Fibroblast of pulmonary artery (primary cell): Measurements from ENCODE around the gene PI4K2B.
"Not testable (repeated sequence)": the region's sequence is repeated elsewhere in the genome, so short reads cannot be mapped to it uniquely, and the experiment has no call there.

Experiments used
- DNase-seq: peaks from one replicate; pipeline ENCODE4 v3.0.0-alpha.2; 2010; ENCODE audit warnings: low read depth
- H3K4me3 ChIP-seq: replicated peaks from 2 replicates; pipeline ENCODE4 v1.5.1; 2011; ENCODE audit warnings: low read depth, mild to moderate bottlenecking, control low read depth, low read length, moderate library complexity
- TF ChIP-seq, protein P1 (sequence below): IDR thresholded peaks from 2 replicates; pipeline ENCODE4 v1.5.1; 2011; ENCODE audit warnings: mild to moderate bottlenecking, control low read depth, low read length, inconsistent platforms; ENCODE audit errors: missing control alignments

Gene PI4K2B

DNA sequence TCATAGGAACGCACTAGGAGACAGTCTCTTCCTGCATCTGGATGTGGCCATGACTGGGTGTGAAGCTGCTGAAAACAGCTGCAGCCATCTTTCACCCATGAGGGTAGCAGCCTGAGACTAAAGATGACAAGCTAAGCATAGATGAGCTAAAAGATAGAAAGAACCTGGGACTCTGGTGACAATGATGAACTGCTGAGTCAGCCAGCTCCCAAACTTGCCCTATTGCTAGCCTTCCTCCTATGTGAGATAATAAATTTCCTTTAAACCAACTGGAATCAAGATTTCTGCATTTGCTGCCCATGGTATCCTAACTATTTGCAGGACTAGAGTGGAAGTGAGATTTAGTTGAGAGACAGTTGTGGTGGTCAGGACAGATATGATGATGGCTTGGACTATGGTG is 21.0 kb upstream of the PI4K2B start:
- H3K4me3 ChIP-seq = no peak overlapping the region
- TF ChIP-seq, protein P1, sequence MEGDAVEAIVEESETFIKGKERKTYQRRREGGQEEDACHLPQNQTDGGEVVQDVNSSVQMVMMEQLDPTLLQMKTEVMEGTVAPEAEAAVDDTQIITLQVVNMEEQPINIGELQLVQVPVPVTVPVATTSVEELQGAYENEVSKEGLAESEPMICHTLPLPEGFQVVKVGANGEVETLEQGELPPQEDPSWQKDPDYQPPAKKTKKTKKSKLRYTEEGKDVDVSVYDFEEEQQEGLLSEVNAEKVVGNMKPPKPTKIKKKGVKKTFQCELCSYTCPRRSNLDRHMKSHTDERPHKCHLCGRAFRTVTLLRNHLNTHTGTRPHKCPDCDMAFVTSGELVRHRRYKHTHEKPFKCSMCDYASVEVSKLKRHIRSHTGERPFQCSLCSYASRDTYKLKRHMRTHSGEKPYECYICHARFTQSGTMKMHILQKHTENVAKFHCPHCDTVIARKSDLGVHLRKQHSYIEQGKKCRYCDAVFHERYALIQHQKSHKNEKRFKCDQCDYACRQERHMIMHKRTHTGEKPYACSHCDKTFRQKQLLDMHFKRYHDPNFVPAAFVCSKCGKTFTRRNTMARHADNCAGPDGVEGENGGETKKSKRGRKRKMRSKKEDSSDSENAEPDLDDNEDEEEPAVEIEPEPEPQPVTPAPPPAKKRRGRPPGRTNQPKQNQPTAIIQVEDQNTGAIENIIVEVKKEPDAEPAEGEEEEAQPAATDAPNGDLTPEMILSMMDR = no peak
- no peak for DNase-seq

DNA sequence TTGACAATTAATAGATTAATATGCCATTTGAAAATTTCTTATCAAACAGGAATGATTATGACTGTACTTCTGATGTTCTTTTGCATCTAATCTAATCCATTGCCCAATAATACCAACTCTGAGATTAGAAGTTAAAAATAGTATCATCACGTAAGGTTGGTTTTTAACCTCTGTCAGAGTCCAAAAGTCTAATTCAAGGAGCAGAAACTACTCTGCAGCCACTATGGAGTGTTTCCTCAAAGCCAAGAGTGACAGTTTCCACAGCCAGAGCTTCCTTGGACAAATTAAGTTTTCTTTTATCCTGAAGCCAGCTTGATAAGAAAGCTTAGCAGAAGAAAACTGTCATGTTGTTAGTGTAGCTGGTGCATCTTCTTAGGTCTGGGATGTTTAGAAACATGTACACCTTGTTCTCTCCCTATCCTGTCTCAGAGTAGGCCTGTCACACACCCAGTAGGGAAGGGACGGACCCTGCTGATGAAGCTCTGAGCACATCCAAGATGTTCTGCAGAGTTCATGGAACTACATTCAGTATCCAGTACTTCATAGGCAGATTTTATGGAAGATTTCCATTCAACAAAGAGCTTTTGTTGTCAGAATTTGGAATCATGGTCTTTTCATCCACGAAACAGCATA is 20.4 kb upstream of the PI4K2B start:
- no peak overlapping the region for H3K4me3 ChIP-seq
- DNase-seq = no peak
- TF ChIP-seq, protein P1 = no peak

DNA sequence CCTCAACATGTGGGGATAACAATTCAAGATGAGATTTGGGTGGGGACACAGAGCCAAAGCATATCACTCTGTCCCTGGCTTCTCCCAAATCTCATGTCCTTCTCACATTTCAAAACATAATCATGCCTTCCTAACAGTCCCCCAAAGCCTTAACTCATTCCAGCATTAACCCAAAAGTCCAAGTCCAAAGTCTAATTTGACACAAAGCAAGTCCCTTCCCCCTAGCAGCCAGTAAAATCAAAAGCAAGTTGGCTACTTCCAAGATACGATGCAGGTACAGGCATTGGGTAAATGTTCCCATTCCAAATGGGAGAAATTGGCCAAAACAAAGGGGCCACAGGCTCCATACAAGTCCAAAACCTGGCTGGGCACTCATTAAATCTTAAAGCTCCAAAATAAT is 19.1 kb upstream of the PI4K2B start:
- not testable (repeated sequence) for H3K4me3 ChIP-seq, DNase-seq

DNA sequence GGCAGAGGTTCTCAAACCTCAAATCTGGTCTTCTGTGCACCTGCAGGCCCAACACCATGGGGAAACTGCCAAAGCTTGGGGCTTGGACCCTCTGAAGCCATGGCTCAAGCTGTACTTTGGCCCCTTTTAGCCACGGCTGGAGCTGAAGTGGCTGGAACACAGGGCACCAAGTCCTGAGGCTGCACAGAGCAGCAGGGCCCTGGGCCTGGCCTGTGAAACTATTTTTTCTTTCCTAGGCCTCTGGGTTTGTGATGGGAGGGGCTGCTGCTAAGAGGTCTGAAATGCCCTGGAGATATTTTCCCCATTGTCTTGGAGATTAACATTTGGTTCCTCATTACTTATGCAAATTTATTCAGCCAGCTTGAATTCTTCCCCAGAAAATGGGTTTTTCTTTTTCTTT is 18.3 kb upstream of the PI4K2B start:
- no peak overlapping the region for H3K4me3 ChIP-seq
- DNase-seq = no peak
- TF ChIP-seq, protein P1 = no peak

DNA sequence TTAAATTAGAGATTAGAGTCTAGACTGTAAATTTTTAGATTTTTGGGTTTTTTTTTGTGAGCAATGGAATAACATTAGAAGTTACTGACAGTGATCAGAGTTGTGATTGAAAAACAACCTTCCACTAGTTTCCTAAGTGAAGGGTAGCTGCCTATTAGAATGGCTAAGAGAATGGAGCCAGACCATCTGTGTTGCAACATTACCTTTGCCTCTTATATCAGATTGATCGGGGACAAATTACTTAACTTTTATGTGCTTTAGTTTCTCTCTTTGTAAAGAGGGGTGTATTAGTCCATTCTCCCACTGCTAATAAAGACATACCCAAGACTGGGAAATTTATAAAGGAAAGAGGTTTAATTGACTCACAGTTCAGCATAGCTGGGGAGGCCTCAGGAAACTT is 12.5 kb upstream of the PI4K2B start:
- DNase-seq = no peak
- TF ChIP-seq, protein P1 = no peak
- no peak overlapping the region for H3K4me3 ChIP-seq

DNA sequence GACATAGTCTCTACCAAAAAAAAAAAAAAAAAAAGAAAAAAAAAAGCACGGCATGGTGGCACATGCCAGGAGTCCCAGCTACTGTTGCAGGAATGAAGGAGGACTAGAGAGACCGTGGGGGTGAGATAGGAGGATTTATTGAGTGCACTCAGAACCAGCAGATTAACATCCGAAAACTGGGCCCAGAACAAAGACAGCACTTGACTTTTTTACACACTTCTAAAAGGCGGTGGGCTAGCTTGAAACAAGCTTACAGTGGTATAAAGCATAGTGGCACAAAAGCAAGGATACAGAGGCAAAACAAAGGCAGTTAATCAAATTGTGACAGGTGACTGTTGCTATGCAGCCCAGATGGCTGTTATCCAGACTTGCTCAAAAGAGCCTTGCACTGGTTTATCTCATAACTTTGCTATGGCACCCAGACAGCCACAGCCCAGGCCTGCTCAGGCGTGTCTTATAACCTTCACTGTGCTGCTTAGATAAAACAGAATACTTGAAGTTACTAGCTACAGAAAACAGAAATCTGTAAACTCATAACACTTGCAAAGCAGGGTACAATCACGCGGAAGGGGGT is 9.9 kb upstream of the PI4K2B start:
- DNase-seq = peak; percentile 57
- TF ChIP-seq, protein P1 = no peak
- no peak overlapping the region for H3K4me3 ChIP-seq

DNA sequence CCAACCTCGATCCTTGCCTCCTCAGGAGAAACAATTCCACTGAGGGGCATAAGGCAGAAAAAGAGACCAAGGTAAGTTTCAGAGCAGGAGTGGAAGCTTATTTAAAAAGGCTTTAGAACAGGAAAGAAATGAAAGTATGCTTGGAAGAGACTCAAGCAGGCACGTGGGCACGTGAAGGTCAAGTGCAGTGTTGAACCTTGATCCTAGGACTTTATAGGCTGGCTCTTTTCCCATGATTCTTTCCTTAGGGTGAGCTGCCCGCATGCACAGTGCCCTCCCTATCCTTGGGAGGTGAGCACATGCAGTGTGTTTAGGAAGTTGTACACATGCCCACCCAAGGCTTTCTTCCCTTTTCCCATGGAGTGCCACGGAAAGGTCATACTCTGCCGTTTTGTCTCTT is 4.0 kb upstream of the PI4K2B start:
- no peak for DNase-seq
- H3K4me3 ChIP-seq = no peak overlapping the region
- TF ChIP-seq, protein P1 = no peak
